ENCODE measurements around the gene SLC22A31.
"Not testable (repeated sequence)": the region's sequence is repeated elsewhere in the genome, so short reads cannot be mapped to it uniquely, and the experiment has no call there.

The SLC22A31 gene

DNA sequence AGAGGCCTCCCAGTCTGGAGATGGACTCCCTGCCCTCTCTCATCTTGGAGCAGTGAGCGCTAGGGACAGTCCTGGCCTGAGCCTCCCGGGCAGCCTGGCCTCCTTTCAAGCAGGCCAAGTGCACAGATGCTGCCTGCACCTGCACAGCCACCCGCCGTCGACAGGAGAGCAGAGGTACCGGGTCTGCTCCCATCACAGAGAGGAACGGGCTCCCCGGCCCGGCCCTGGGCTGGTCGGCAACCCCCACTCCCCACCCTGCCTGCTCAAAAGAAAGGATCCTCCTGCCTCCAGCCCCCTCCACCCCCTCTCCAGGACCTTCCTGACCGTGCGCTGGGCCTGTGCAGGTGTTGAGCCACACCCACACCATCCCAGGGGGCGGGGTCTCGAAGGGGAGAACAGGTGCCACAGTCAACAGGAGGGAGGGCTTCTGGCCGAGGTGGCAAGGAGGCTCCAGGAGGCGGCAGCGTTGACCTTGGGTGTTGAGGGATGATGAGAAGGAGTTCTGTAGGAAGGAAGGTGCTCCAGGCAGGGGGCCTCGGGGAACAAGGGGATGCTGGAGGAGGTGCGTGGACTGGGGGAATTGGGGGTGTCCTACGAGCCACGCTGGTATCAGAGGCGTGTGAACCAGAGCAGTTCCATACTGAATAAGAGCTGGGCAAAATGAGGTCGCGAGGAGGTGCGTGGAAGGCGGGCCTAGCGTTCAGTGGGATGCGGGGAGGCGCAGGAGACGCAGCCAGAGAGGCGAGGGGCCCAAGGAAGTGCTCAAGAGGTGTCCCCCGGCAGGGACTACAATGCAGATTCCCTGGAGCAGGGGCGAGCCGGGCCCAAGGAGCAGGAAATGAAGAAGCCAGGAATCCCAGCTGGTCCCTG, 29.8 kb downstream of the SLC22A31 start:
- no peak overlapping the region for H3K27ac ChIP-seq
- TF ChIP-seq, protein P1, sequence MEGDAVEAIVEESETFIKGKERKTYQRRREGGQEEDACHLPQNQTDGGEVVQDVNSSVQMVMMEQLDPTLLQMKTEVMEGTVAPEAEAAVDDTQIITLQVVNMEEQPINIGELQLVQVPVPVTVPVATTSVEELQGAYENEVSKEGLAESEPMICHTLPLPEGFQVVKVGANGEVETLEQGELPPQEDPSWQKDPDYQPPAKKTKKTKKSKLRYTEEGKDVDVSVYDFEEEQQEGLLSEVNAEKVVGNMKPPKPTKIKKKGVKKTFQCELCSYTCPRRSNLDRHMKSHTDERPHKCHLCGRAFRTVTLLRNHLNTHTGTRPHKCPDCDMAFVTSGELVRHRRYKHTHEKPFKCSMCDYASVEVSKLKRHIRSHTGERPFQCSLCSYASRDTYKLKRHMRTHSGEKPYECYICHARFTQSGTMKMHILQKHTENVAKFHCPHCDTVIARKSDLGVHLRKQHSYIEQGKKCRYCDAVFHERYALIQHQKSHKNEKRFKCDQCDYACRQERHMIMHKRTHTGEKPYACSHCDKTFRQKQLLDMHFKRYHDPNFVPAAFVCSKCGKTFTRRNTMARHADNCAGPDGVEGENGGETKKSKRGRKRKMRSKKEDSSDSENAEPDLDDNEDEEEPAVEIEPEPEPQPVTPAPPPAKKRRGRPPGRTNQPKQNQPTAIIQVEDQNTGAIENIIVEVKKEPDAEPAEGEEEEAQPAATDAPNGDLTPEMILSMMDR (conservative IDR thresholded peaks at IDR 0.05) = no peak

DNA sequence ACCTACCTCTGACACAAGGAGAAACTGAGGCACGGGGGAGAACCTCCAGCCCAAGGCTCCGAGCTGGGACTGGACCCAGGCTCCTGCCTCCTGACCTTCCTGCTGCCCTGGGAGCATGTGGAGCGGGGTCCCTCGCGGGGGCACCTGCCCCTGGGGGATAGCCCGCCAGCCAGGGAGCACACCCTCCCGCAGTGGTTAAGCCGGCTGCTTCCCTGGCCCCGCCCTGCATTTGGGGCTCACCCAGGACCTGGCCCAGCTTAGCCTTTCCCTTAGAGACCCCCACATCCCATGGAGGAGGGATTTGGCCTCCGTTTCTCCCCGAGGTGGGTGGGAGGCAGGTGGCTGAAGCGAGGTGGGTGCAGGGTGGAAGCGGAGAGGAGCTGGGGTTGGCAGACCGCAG, 30.6 kb downstream of the SLC22A31 start:
- TF ChIP-seq, protein P1 (conservative IDR thresholded peaks at IDR 0.05) = no peak
- no peak overlapping the region for H3K27ac ChIP-seq

DNA sequence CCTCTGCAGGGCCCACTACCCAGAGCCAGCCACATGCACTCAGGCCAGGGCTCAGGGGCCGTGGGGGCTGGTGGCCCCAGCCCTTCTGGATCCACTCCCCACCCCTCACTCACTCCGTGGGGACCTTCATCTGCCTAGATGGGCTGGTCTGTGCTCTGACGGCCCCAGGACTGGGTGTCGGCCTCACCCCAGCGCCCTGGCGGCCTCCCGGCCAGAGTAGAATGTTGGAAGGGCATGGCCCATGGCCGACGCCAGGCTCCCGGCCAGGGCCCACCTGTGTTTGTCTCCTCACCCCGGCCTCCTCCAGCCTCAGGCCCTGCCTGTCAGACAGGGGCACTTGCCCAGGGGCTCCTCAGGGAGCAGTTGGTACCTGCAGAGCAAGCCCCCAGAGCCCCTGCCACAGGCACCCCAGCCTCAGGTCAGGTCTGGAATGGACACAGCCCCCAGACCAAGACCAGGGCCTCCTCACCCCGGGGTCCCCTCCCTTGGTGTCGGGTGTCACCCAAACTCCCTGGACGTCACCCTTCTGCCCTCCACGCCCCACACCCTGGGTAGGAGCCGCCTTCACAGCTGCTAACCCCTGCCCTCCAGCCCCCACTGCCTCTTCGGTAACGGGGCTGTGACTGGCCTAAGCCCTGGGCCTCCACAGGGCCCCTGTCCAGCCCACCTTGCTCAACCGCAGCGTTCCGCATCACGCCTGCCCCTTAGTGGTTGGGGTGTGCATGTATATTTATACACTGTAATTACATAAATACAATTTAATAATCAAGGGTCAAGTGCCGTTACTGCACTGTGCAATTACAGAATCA, 31.8 kb downstream of the SLC22A31 start:
- H3K27ac ChIP-seq = no peak overlapping the region
- TF ChIP-seq, protein P1 (conservative IDR thresholded peaks at IDR 0.05) = no peak

GRCh38 chr16:89167425-89167941, 32.9 kb downstream of the SLC22A31 start:
- H3K27ac ChIP-seq = no peak overlapping the region
- TF ChIP-seq, protein P1 (conservative IDR thresholded peaks at IDR 0.05) = peak; percentile 67

DNA sequence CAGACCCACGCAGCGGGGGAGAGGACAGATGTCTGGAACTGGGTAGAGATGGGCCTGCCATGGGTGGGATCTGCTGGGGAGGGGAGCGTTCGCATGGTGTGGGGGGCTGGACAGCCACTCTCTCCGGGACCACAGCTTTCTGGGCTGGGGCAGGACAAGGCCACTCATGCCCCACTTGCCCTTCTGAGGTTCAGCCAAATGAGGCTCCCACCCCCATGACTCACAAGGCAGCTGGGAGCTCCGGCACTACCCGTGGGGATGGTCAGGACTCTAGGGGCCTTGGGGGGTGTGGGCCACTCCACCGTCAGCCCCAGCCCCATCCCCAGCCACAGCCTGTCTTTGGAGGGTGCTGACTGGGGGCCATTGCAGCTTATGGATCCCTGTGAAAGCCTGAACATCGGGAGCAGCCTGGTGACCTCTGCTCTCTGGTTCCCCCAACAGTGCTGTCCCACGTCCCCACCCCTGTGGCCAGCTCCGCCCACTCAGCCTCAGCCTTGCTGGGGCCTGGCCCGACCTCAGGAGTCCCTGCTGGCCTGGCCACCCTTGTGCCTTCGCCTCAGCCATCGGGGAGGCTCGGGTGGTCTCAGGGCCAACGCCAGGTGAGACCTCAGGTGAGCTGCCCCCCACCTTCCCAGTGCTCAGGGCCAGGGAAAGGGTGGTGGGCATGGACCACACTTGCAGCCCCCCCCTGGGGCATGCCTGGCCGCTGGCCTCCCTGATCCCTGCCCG, 33.5 kb downstream of the SLC22A31 start:
- H3K27ac ChIP-seq = no peak overlapping the region
- TF ChIP-seq, protein P1 (conservative IDR thresholded peaks at IDR 0.05) = no peak

GRCh38 chr16:89165681-89165979, 34.7 kb downstream of the SLC22A31 start:
- not testable (repeated sequence) for H3K27ac ChIP-seq

GRCh38 chr16:89164847-89165680, 35.3 kb downstream of the SLC22A31 start:
- TF ChIP-seq, protein P1 (conservative IDR thresholded peaks at IDR 0.05) = no peak
- no peak overlapping the region for H3K27ac ChIP-seq
